Measurements from ENCODE around the gene GRK3. TPM values are rescaled to one million over a fixed set of nuclear protein-coding genes. Genes with fewer than 3 reads are reported as not detected.
"Not testable (repeated sequence)": the region's sequence is repeated elsewhere in the genome, so short reads cannot be mapped to it uniquely, and the experiment has no call there.

Gene GRK3
- polyA plus RNA-seq, 1 donor: 14.2 TPM

- H3K27ac ChIP-seq (ENCODE audit: low read length): no peak overlapping the region
- DNase-seq: no peak
- no peaks in the 10 kb centered on the region for H3K4me1 ChIP-seq (ENCODE audit: control insufficient read depth, insufficient read depth, low read length)
- 100% methylated on average over 3 of the region's 7 CpGs for WGBS (ENCODE audit: insufficient coverage, low lambda C conversion rate)
- H3K27me3 ChIP-seq (ENCODE audit: control insufficient read depth, insufficient read depth, low read length): no peaks in the 10 kb centered on the region
- H3K36me3 ChIP-seq (ENCODE audit: control insufficient read depth, insufficient read depth, low read length): no peaks in the 10 kb centered on the region
- H3K9me3 ChIP-seq (ENCODE audit: control insufficient read depth, low read depth, low read length): no peaks in the 10 kb centered on the region
- H3K4me3 ChIP-seq (ENCODE audit: low read length): no peak overlapping the region
These were observed 59.4 kb downstream of the GRK3 start for GRCh38 chr22:25623851-25624250.

DNA sequence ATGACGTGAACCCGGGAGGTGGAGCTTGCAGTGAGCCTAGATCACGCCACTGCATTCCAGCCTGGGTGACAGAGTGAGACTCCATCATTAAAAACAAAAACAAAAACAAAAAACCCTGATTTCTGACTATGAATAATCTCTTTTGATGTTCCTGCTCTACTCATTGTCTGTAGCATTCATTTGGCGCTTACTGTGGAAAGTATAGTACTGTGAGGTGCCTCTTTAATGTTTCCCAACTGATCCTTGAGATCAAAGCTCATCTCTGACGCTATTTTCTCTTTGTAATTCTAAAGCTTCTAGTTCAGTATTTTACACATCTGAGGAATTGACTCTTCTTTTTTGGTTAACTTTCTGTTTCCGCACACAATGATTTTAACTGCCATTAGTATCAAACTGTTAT, 60.0 kb downstream of the GRK3 start:
- no peaks in the 10 kb centered on the region for H3K27me3 ChIP-seq (ENCODE audit: control insufficient read depth, insufficient read depth, low read length)
- no peaks in the 10 kb centered on the region for H3K36me3 ChIP-seq (ENCODE audit: control insufficient read depth, insufficient read depth, low read length)
- no peak for DNase-seq
- H3K4me3 ChIP-seq (ENCODE audit: low read length): no peak overlapping the region
- H3K27ac ChIP-seq (ENCODE audit: low read length): no peak overlapping the region
- H3K9me3 ChIP-seq (ENCODE audit: control insufficient read depth, low read depth, low read length): no peaks in the 10 kb centered on the region
- 100% methylated on average over 2 of the region's 6 CpGs for WGBS (ENCODE audit: insufficient coverage, low lambda C conversion rate)
- H3K4me1 ChIP-seq (ENCODE audit: control insufficient read depth, insufficient read depth, low read length): no peaks in the 10 kb centered on the region

DNA sequence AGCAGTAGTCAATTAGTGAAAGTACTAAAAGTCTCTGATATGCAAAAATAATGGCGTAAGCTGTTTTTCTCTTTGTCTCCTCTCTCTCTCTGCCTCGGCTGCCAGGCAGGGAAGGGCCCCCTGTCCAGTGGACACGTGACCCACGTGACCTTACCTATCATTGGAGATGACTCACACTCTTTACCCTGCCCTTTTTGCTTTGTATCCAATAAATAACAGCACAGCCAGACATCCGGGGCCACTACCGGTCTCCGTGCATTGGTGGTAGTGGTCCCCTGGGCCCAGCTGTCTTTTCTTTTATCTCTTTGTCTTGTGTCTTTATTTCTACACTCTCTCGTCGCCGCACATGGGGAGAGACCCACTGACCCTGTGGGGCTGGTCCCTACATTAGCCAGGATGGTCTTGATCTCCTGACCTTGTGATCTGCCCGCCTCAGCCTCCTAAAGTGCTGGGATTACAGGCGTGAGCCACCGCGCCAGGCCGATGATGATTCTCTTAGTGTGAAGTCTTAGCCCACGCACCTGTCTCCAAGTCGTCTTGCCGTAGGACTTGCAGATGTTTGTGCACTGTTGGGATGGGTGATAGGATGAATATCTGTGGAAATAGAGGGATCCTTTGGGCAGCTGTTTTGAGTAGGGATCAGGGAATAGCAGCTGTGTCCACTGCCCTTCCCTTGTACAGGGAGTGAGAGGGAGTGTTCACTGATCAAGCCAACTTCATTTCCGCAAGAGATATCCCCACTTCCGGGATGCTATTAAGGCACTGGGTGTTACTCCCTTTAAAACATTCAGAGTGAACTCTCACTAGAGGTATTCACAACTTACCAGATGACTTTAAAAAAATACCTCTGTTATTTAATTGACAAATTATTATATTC, 61.5 kb downstream of the GRK3 start:
- WGBS (ENCODE audit: insufficient coverage, low lambda C conversion rate): 93% methylated on average over 5 of the region's 20 CpGs

GRCh38 chr22:25626624-25626990, 62.1 kb downstream of the GRK3 start:
- Histone ChIP-seq H3K36me3 (ENCODE audit: control insufficient read depth, insufficient read depth, low read length) (no peaks in the 10 kb centered on the region), H3K4me1 (ENCODE audit: control insufficient read depth, insufficient read depth, low read length) (no peaks in the 10 kb centered on the region), H3K27ac (ENCODE audit: low read length) (no peak overlapping the region), H3K27me3 (ENCODE audit: control insufficient read depth, insufficient read depth, low read length) (no peaks in the 10 kb centered on the region), H3K4me3 (ENCODE audit: low read length) (no peak overlapping the region), H3K9me3 (ENCODE audit: control insufficient read depth, low read depth, low read length) (no peaks in the 10 kb centered on the region)
- no peak for DNase-seq
- WGBS (ENCODE audit: insufficient coverage, low lambda C conversion rate): no CpG with 5 or more reads among the region's 4 CpGs

More for the DNA sequence above, 61.5 kb downstream of the GRK3 start:
- not testable (repeated sequence) for H3K27me3 ChIP-seq (ENCODE audit: control insufficient read depth, insufficient read depth, low read length); H3K4me3 ChIP-seq (ENCODE audit: low read length); H3K4me1 ChIP-seq (ENCODE audit: control insufficient read depth, insufficient read depth, low read length); H3K9me3 ChIP-seq (ENCODE audit: control insufficient read depth, low read depth, low read length); H3K36me3 ChIP-seq (ENCODE audit: control insufficient read depth, insufficient read depth, low read length); H3K27ac ChIP-seq (ENCODE audit: low read length); DNase-seq

DNA sequence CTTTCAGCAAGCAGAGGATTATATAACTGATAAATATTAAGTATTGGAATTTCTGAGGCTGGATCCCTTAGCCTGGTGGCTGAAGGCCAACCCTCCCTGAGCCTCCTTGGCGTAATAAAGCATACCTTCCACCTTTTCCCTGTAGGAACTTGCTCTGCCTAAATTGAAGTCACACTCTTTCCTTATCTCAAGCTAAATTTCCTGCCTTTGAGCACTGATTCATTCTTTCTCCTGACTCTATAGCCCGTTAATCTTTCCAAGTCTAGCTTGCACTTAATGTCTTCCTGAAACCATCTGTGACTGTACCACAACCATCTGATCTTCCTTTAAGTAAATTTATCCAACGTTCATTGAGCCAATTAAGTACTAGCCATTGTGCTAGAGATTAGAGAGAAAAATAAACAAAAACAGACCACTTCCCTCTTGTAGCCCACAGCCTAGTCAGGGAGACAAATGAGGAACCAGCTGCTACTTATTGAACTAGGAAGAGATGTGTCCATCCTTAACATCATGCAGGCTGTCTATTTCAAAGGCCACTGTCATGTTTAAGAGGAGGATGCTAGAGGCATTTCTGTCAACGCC, 62.9 kb downstream of the GRK3 start:
- Histone ChIP-seq H3K4me3 (ENCODE audit: low read length) (no peak overlapping the region), H3K4me1 (ENCODE audit: control insufficient read depth, insufficient read depth, low read length) (no peaks in the 10 kb centered on the region), H3K9me3 (ENCODE audit: control insufficient read depth, low read depth, low read length) (no peaks in the 10 kb centered on the region), H3K36me3 (ENCODE audit: control insufficient read depth, insufficient read depth, low read length) (no peaks in the 10 kb centered on the region), H3K27me3 (ENCODE audit: control insufficient read depth, insufficient read depth, low read length) (no peaks in the 10 kb centered on the region), H3K27ac (ENCODE audit: low read length) (no peak overlapping the region)
- DNase-seq: no peak
- 52% methylated on average over 2 of the region's 4 CpGs for WGBS (ENCODE audit: insufficient coverage, low lambda C conversion rate)

DNA sequence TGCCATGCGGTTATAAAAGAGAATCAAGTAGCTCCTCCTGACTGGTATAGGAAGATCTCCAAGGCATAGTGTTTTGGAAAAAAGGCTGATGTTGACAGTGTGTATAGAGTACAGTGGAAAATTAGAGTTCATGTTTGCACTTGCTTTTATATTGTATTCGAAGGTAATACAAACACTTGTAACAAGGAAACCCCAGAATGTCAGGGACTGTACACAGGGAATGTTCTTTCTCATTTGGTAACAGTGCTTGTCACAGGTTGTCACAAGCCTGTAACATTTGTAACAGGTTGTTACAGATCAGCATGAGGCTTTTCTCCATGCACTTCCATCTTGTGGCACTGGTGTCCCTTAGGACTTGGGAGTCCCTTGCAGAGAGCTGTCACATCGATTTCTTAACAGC, 64.0 kb downstream of the GRK3 start:
- 86% methylated on average over 1 of the region's 3 CpGs for WGBS (ENCODE audit: insufficient coverage, low lambda C conversion rate)
- no peaks in the 10 kb centered on the region for H3K36me3 ChIP-seq (ENCODE audit: control insufficient read depth, insufficient read depth, low read length)
- no peak overlapping the region for H3K4me3 ChIP-seq (ENCODE audit: low read length)
- H3K27ac ChIP-seq (ENCODE audit: low read length): no peak overlapping the region
- no peaks in the 10 kb centered on the region for H3K27me3 ChIP-seq (ENCODE audit: control insufficient read depth, insufficient read depth, low read length)
- H3K4me1 ChIP-seq (ENCODE audit: control insufficient read depth, insufficient read depth, low read length): no peaks in the 10 kb centered on the region
- DNase-seq: peak in 1 of 2 donors; percentile 9
- H3K9me3 ChIP-seq (ENCODE audit: control insufficient read depth, low read depth, low read length): no peaks in the 10 kb centered on the region

- Histone ChIP-seq H3K9me3 (ENCODE audit: control insufficient read depth, low read depth, low read length) (no peaks in the 10 kb centered on the region), H3K4me1 (ENCODE audit: control insufficient read depth, insufficient read depth, low read length) (no peaks in the 10 kb centered on the region)
- no CpG with 5 or more reads among the region's 2 CpGs for WGBS (ENCODE audit: insufficient coverage, low lambda C conversion rate)
These were observed 65.1 kb downstream of the GRK3 start for GRCh38 chr22:25629613-25630012.

GRCh38 chr22:25630447-25630846, 66.0 kb downstream of the GRK3 start:
- Histone ChIP-seq H3K4me3 (ENCODE audit: low read length) (no peak overlapping the region), H3K9me3 (ENCODE audit: control insufficient read depth, low read depth, low read length) (no peaks in the 10 kb centered on the region), H3K27me3 (ENCODE audit: control insufficient read depth, insufficient read depth, low read length) (no peaks in the 10 kb centered on the region), H3K27ac (ENCODE audit: low read length) (no peak overlapping the region), H3K36me3 (ENCODE audit: control insufficient read depth, insufficient read depth, low read length) (no peaks in the 10 kb centered on the region), H3K4me1 (ENCODE audit: control insufficient read depth, insufficient read depth, low read length) (no peaks in the 10 kb centered on the region)
- WGBS (ENCODE audit: insufficient coverage, low lambda C conversion rate): 95% methylated on average over 5 of the region's 5 CpGs
- no peak for DNase-seq

More at GRCh38 chr22:25629613-25630012, 65.1 kb downstream of the GRK3 start:
- H3K27me3 ChIP-seq (ENCODE audit: control insufficient read depth, insufficient read depth, low read length): no peaks in the 10 kb centered on the region
- no peak for DNase-seq
- no peak overlapping the region for H3K27ac ChIP-seq (ENCODE audit: low read length)
- H3K4me3 ChIP-seq (ENCODE audit: low read length): no peak overlapping the region
- H3K36me3 ChIP-seq (ENCODE audit: control insufficient read depth, insufficient read depth, low read length): no peaks in the 10 kb centered on the region

- H3K4me3 ChIP-seq (ENCODE audit: low read length): no peak overlapping the region
- no CpG with 5 or more reads among the region's 2 CpGs for WGBS (ENCODE audit: insufficient coverage, low lambda C conversion rate)
- no peaks in the 10 kb centered on the region for H3K36me3 ChIP-seq (ENCODE audit: control insufficient read depth, insufficient read depth, low read length)
- H3K27ac ChIP-seq (ENCODE audit: low read length): no peak overlapping the region
- H3K9me3 ChIP-seq (ENCODE audit: control insufficient read depth, low read depth, low read length): no peaks in the 10 kb centered on the region
- no peaks in the 10 kb centered on the region for H3K4me1 ChIP-seq (ENCODE audit: control insufficient read depth, insufficient read depth, low read length)
- DNase-seq: no peak
- no peaks in the 10 kb centered on the region for H3K27me3 ChIP-seq (ENCODE audit: control insufficient read depth, insufficient read depth, low read length)
These were observed 71.8 kb downstream of the GRK3 start for GRCh38 chr22:25636323-25636722.

- no peak overlapping the region for H3K4me3 ChIP-seq (ENCODE audit: low read length)
- no CpG with 5 or more reads among the region's 2 CpGs for WGBS (ENCODE audit: insufficient coverage, low lambda C conversion rate)
These were observed 72.6 kb downstream of the GRK3 start for GRCh38 chr22:25637032-25637431.

More at GRCh38 chr22:25637032-25637431, 72.6 kb downstream of the GRK3 start:
- Histone ChIP-seq H3K36me3 (ENCODE audit: control insufficient read depth, insufficient read depth, low read length) (no peaks in the 10 kb centered on the region), H3K27ac (ENCODE audit: low read length) (no peak overlapping the region), H3K4me1 (ENCODE audit: control insufficient read depth, insufficient read depth, low read length) (no peaks in the 10 kb centered on the region), H3K9me3 (ENCODE audit: control insufficient read depth, low read depth, low read length) (no peaks in the 10 kb centered on the region), H3K27me3 (ENCODE audit: control insufficient read depth, insufficient read depth, low read length) (no peaks in the 10 kb centered on the region)
- DNase-seq: no peak

All from large intestine (tissue), 3 donors.